ENCODE results near the gene FBXL17. TPM values are rescaled to one million over a fixed set of nuclear protein-coding genes. Genes with fewer than 3 reads are reported as not detected.
A peak's percentile ranks its signal among the peaks of the same experiment; 100 is the strongest.

The FBXL17 gene
- total RNA-seq, 1 donor from 2014 or later, result 17.1 TPM

- DNase-seq (no peak), ATAC-seq (peak; percentile 59 to 65)
- Histone ChIP-seq H3K27me3 (ENCODE audit: low read depth) (no peaks in the 10 kb centered on the region), H3K9me3 (no peaks in the 10 kb centered on the region), H3K27ac (no peak overlapping the region), H3K36me3 (no peaks in the 10 kb centered on the region), H3K4me1 (no peaks in the 10 kb centered on the region), H3K4me3 (no peak overlapping the region)
- intact Hi-C loops (cut with DNase I), result no loop called here
- no peak for TF ChIP-seq CTCF (IDR thresholded peaks at IDR 0.05)
These were observed 488.3 kb downstream of the FBXL17 start for GRCh38 chr5:107893642-107894041.

GRCh38 chr5:107889387-107889786, 492.5 kb downstream of the FBXL17 start:
- Histone ChIP-seq H3K27me3 (ENCODE audit: low read depth) (no peaks in the 10 kb centered on the region), H3K4me3 (no peak overlapping the region), H3K27ac (no peak overlapping the region), H3K9me3 (no peaks in the 10 kb centered on the region), H3K36me3 (no peaks in the 10 kb centered on the region), H3K4me1 (no peaks in the 10 kb centered on the region)
- no peak for DNase-seq
- no peak for ATAC-seq
- TF ChIP-seq CTCF (IDR thresholded peaks at IDR 0.05), result no peak
- intact Hi-C loops (cut with DNase I), result no loop called here

GRCh38 chr5:107888541-107888940, 493.4 kb downstream of the FBXL17 start:
- Histone ChIP-seq H3K4me1 (no peaks in the 10 kb centered on the region), H3K27ac (no peak overlapping the region), H3K36me3 (no peaks in the 10 kb centered on the region), H3K27me3 (ENCODE audit: low read depth) (no peaks in the 10 kb centered on the region), H3K9me3 (no peaks in the 10 kb centered on the region), H3K4me3 (no peak overlapping the region)
- DNase-seq (no peak), ATAC-seq (no peak)
- TF ChIP-seq CTCF (IDR thresholded peaks at IDR 0.05), result no peak
- intact Hi-C loops (cut with DNase I), result no loop called here

GRCh38 chr5:107887166-107887943, 494.5 kb downstream of the FBXL17 start:
- Histone ChIP-seq H3K4me3 (no peak overlapping the region), H3K27ac (no peak overlapping the region), H3K4me1 (no peaks in the 10 kb centered on the region), H3K36me3 (no peaks in the 10 kb centered on the region), H3K27me3 (ENCODE audit: low read depth) (no peaks in the 10 kb centered on the region), H3K9me3 (no peaks in the 10 kb centered on the region)
- no peak for ATAC-seq
- no peak for TF ChIP-seq CTCF (IDR thresholded peaks at IDR 0.05)
- intact Hi-C loops (cut with DNase I), result no loop called here
- DNase-seq, result no peak

- H3K4me3 ChIP-seq, result no peak overlapping the region
- H3K27ac ChIP-seq, result no peak overlapping the region
- DNase-seq (no peak), ATAC-seq (no peak)
- no peaks in the 10 kb centered on the region for H3K36me3 ChIP-seq
- H3K27me3 ChIP-seq (ENCODE audit: low read depth), result no peaks in the 10 kb centered on the region
- H3K4me1 ChIP-seq, result no peaks in the 10 kb centered on the region
- H3K9me3 ChIP-seq, result no peaks in the 10 kb centered on the region
- TF ChIP-seq CTCF (IDR thresholded peaks at IDR 0.05), result no peak
- intact Hi-C loops (cut with DNase I), result no loop called here
These were observed 496.3 kb downstream of the FBXL17 start for GRCh38 chr5:107885601-107886000.

Data from lower lobe of right lung (tissue), 2 donors.